GM13976 (cell line): Measurements from ENCODE around the gene LGALS7.
"Not testable (repeated sequence)": the region's sequence is repeated elsewhere in the genome, so short reads cannot be mapped to it uniquely, and the experiment has no call there.

Source experiments
- DNase-seq: peaks from one replicate; pipeline ENCODE4 v3.0.0; 2012; ENCODE audit warnings: low spot score
- in situ Hi-C: fragments of 300-500 bp; cut with MboI; formaldehyde crosslinking; loops from one replicate; pipeline ENCODE4 v1.12.0; 2022; ENCODE audit warnings: low sequenced_read_pairs, mixed read lengths, inconsistent platforms; ENCODE audit not compliant: unreplicated experiment
- TF ChIP-seq, protein P1 (sequence below): IDR thresholded peaks from 2 replicates; pipeline ENCODE4 v1.5.1; 2012; ENCODE audit warnings: borderline replicate concordance, mild to moderate bottlenecking; ENCODE audit not compliant: insufficient read depth; ENCODE audit errors: extremely low read depth, missing control alignments, control extremely low read depth

Gene LGALS7

GRCh38 chr19:38806371-38806770, 33.1 kb upstream of the LGALS7 start:
- DNase-seq = no peak
- in situ Hi-C loops = no loop called here

GRCh38 chr19:38805180-38805579, 31.9 kb upstream of the LGALS7 start:
- TF ChIP-seq, protein P1, sequence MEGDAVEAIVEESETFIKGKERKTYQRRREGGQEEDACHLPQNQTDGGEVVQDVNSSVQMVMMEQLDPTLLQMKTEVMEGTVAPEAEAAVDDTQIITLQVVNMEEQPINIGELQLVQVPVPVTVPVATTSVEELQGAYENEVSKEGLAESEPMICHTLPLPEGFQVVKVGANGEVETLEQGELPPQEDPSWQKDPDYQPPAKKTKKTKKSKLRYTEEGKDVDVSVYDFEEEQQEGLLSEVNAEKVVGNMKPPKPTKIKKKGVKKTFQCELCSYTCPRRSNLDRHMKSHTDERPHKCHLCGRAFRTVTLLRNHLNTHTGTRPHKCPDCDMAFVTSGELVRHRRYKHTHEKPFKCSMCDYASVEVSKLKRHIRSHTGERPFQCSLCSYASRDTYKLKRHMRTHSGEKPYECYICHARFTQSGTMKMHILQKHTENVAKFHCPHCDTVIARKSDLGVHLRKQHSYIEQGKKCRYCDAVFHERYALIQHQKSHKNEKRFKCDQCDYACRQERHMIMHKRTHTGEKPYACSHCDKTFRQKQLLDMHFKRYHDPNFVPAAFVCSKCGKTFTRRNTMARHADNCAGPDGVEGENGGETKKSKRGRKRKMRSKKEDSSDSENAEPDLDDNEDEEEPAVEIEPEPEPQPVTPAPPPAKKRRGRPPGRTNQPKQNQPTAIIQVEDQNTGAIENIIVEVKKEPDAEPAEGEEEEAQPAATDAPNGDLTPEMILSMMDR = no peak
- DNase-seq = no peak
- in situ Hi-C loops = no loop called here

More at GRCh38 chr19:38806371-38806770, 33.1 kb upstream of the LGALS7 start:
- TF ChIP-seq, protein P1 = no peak

DNA sequence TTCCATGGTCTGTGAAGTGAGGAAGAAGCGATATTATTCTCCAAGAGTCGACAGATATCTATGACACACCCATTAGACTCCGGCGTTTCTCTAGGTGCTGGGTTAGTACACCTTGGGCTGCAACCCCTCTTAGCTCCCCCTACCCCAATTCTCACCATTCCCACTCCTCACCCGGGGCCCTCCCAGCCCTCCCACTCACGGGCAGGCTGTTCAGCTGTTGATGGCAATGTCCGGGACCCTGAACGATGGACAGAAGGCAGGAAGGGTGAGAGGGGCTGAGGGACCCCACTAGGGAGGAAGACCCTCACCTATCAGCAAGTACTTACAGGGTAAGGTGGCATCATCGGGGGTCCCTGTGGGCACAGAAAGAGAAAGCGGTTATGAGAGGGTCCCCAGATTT, 30.2 kb upstream of the LGALS7 start:
- in situ Hi-C loops = no loop called here
- DNase-seq = no peak

GRCh38 chr19:38801359-38802095, 28.2 kb upstream of the LGALS7 start:
- no peak for DNase-seq
- TF ChIP-seq, protein P1 = no peak
- in situ Hi-C loops = no loop called here

More for the DNA sequence above, 30.2 kb upstream of the LGALS7 start:
- TF ChIP-seq, protein P1 = no peak

- DNase-seq = no peak
- TF ChIP-seq, protein P1 = no peak
Observed at GRCh38 chr19:38800577-38801347, 27.4 kb upstream of the LGALS7 start.

GRCh38 chr19:38799104-38799503, 25.8 kb upstream of the LGALS7 start:
- in situ Hi-C loops = no loop called here
- TF ChIP-seq, protein P1 = no peak

More at GRCh38 chr19:38800577-38801347, 27.4 kb upstream of the LGALS7 start:
- in situ Hi-C loops = no loop called here

DNA sequence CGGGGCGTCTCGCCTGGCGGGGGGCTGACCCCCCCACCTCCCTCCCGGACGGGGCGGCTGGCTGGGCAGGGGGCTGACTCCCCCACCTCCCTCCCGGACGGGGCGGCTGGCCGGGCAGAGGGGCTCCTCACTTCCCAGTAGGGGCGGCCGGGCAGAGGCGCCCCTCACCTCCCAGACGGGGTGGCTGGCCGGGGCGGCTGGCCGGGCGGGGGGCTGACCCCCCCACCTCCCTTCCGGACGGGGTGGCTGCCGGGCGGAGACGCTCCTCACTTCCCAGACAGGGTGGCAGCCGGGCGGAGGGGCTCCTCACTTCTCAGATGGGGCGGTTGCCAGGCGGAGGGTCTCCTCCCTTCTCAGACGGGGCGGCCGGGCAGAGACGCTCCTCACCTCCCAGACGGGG, 24.5 kb upstream of the LGALS7 start:
- DNase-seq, in situ Hi-C loops: not testable (repeated sequence)

More at GRCh38 chr19:38799104-38799503, 25.8 kb upstream of the LGALS7 start:
- no peak for DNase-seq
